ENCODE data around the gene PRR36. TPM values are rescaled to one million over a fixed set of nuclear protein-coding genes. Genes with fewer than 3 reads are reported as not detected.

Gene PRR36
- total RNA-seq, 1 experiment from 2014 or later = 11.7 TPM

GRCh38 chr19:7912144-7912696 lies 38.0 kb upstream of the PRR36 start:
- intact Hi-C loops (cut with micrococcal nuclease; ENCODE audit: unreplicated experiment) = no loop called here
- BruUV-seq (replicated peaks) = no TSS peak
- CTCF ChIA-PET = no interaction called here
- no peaks in the 10 kb centered on the region for H3K9me3 Mint-ChIP-seq (ENCODE audit: low read depth, unreplicated experiment)
- H3K4me1 Mint-ChIP-seq (ENCODE audit: low read depth, unreplicated experiment) = no peaks in the 10 kb centered on the region
- H3K4me3 Mint-ChIP-seq (ENCODE audit: low read depth, unreplicated experiment) = no peak overlapping the region
- no peak for TF ChIP-seq CTCF (IDR thresholded peaks at IDR 0.05; ENCODE audit: unreplicated experiment)
- no peak overlapping the region for H3K27ac Mint-ChIP-seq (ENCODE audit: unreplicated experiment)
- H3K36me3 Mint-ChIP-seq (ENCODE audit: insufficient read depth, unreplicated experiment) = peaks cover 26% of the 10 kb centered on the region
- no peaks in the 10 kb centered on the region for H3K27me3 Mint-ChIP-seq (ENCODE audit: unreplicated experiment)
- DNase-seq = no peak

GRCh38 chr19:7911508-7912143 lies 37.4 kb upstream of the PRR36 start:
- H3K36me3 Mint-ChIP-seq (ENCODE audit: insufficient read depth, unreplicated experiment) = peaks cover 26% of the 10 kb centered on the region
- H3K27me3 Mint-ChIP-seq (ENCODE audit: unreplicated experiment) = no peaks in the 10 kb centered on the region
- no peak overlapping the region for H3K27ac Mint-ChIP-seq (ENCODE audit: unreplicated experiment)
- CTCF ChIA-PET = no interaction called here
- no peak for TF ChIP-seq CTCF (IDR thresholded peaks at IDR 0.05; ENCODE audit: unreplicated experiment)
- H3K4me3 Mint-ChIP-seq (ENCODE audit: low read depth, unreplicated experiment) = no peak overlapping the region
- H3K4me1 Mint-ChIP-seq (ENCODE audit: low read depth, unreplicated experiment) = no peaks in the 10 kb centered on the region
- H3K9me3 Mint-ChIP-seq (ENCODE audit: low read depth, unreplicated experiment) = no peaks in the 10 kb centered on the region
- intact Hi-C loops (cut with micrococcal nuclease; ENCODE audit: unreplicated experiment) = no loop called here
- no TSS peak for BruUV-seq (replicated peaks)
- no peak for DNase-seq

- H3K9me3 Mint-ChIP-seq (ENCODE audit: low read depth, unreplicated experiment) = no peaks in the 10 kb centered on the region
- H3K4me1 Mint-ChIP-seq (ENCODE audit: low read depth, unreplicated experiment) = peaks cover 5% of the 10 kb centered on the region
- peaks cover 35% of the 10 kb centered on the region for H3K36me3 Mint-ChIP-seq (ENCODE audit: insufficient read depth, unreplicated experiment)
- no peak for DNase-seq
- intact Hi-C loops (cut with micrococcal nuclease; ENCODE audit: unreplicated experiment) = no loop called here
- H3K27me3 Mint-ChIP-seq (ENCODE audit: unreplicated experiment) = no peaks in the 10 kb centered on the region
- H3K4me3 Mint-ChIP-seq (ENCODE audit: low read depth, unreplicated experiment) = no peak overlapping the region
- no peak for TF ChIP-seq CTCF (IDR thresholded peaks at IDR 0.05; ENCODE audit: unreplicated experiment)
- CTCF ChIA-PET = no interaction called here
- H3K27ac Mint-ChIP-seq (ENCODE audit: unreplicated experiment) = no peak overlapping the region
- BruUV-seq (replicated peaks) = no TSS peak
Measured at GRCh38 chr19:7910321-7911161, 36.4 kb upstream of the PRR36 start.

GRCh38 chr19:7909471-7910067 lies 35.4 kb upstream of the PRR36 start:
- intact Hi-C loops (cut with micrococcal nuclease; ENCODE audit: unreplicated experiment) = no loop called here
- peaks cover 40% of the 10 kb centered on the region for H3K36me3 Mint-ChIP-seq (ENCODE audit: insufficient read depth, unreplicated experiment)
- H3K27me3 Mint-ChIP-seq (ENCODE audit: unreplicated experiment) = no peaks in the 10 kb centered on the region
- TF ChIP-seq CTCF (IDR thresholded peaks at IDR 0.05; ENCODE audit: unreplicated experiment) = no peak
- H3K27ac Mint-ChIP-seq (ENCODE audit: unreplicated experiment) = no peak overlapping the region
- H3K4me3 Mint-ChIP-seq (ENCODE audit: low read depth, unreplicated experiment) = no peak overlapping the region
- H3K4me1 Mint-ChIP-seq (ENCODE audit: low read depth, unreplicated experiment) = peaks cover 15% of the 10 kb centered on the region
- no TSS peak for BruUV-seq (replicated peaks)
- H3K9me3 Mint-ChIP-seq (ENCODE audit: low read depth, unreplicated experiment) = no peaks in the 10 kb centered on the region
- no peak for DNase-seq
- CTCF ChIA-PET = no interaction called here
